HepG2 (cell line): ENCODE measurements around the gene AMER1. TPM values are rescaled to one million over a fixed set of nuclear protein-coding genes. Genes with fewer than 3 reads are reported as not detected.

Source experiments
- polyA plus RNA-seq, 8 experiments: library from polyadenylated mRNA; depleted of rRNA in 3 of 8; stranded (reverse) in 7 of 8; unstranded in 1 of 8; fragments of >200 nt; fragmentation: Illumina TruSeq in 4 of 8; extraction: Trizol in 4 of 8; gene quantifications; 2 replicates each; pipeline versions ENCODE4 v1.2.1 to v1.2.3, GENCODE V29; 2011 to 2016; ENCODE audit warnings: low read depth in 4 of 8, missing spikeins in 1 of 8, mixed read lengths in 1 of 8; ENCODE audit not compliant: insufficient read depth in 1 of 8
- small RNA-seq, 3 experiments: library from RNA; depleted of rRNA; stranded (forward); fragments of <200 nt; gene quantifications; one replicate each; pipeline ENCODE3, GENCODE V24; 2012; ENCODE audit warnings: low read depth in 2 of 3, low replicate concordance in 1 of 3; ENCODE audit not compliant: insufficient read length in 3 of 3, insufficient read depth in 2 of 3
- total RNA-seq, 5 experiments: library from RNA; depleted of rRNA; stranded (reverse); fragments of >200 nt; fragmentation: Illumina TruSeq; extraction: Trizol; gene quantifications; 2 replicates each; pipeline ENCODE4 v1.2.3, GENCODE V29; 2016; ENCODE audit warnings: low read depth in 1 of 5

The AMER1 gene
- total and polyA plus RNA-seq, 2 of the 13 experiments (the other 11 are each of a cell fraction or from before 2014, with no cell fraction given): 2.8 to 10.8 TPM

Small RNA genes within 50 kb of the gene (small RNA-seq; reads per million reads assigned to genes)
- 0 reads per million in 3 experiments for gene RN7SL799P

Other genes starting within 250 kb of the AMER1 start
- gene ASB12, start 24.9 kb upstream of the AMER1 start, total RNA-seq (2016; rRNA removed; fragmentation: Illumina TruSeq; extraction: Trizol): not detected in 2 replicates
- 0.05 TPM in 1 of 2 replicates, not detected in the other for gene ASB12, start 24.9 kb upstream of the AMER1 start, polyA plus RNA-seq (2011; rRNA removed)
- 0.14 and 0.31 TPM in 2 replicates for gene MTMR8, start 189.7 kb upstream of the AMER1 start, total RNA-seq (2016; rRNA removed; fragmentation: Illumina TruSeq; extraction: Trizol)
- not detected in 2 replicates for gene MTMR8, start 189.7 kb upstream of the AMER1 start, polyA plus RNA-seq (2011; rRNA removed)